Measurements from ENCODE around the gene XRRA1.

DNA sequence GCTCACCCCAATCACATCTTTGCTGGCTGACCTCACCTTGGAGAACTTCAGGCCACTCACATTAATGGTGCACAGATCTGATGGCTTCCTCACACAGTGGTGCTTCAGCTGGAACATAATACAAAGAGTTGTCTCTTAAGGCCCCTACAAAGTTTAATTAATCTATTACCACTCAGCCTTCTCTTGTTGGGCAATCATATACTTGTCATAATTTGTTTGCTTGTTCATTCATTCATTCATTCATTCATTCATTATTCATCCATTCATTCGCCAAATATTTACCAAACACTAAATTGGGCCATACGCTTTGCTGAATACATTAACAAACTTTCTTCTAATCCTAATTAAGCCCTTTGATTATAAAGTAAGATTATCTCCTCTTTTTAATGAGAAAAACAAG, 15.1 kb downstream of the XRRA1 start:
- TF ChIP-seq, protein P1, sequence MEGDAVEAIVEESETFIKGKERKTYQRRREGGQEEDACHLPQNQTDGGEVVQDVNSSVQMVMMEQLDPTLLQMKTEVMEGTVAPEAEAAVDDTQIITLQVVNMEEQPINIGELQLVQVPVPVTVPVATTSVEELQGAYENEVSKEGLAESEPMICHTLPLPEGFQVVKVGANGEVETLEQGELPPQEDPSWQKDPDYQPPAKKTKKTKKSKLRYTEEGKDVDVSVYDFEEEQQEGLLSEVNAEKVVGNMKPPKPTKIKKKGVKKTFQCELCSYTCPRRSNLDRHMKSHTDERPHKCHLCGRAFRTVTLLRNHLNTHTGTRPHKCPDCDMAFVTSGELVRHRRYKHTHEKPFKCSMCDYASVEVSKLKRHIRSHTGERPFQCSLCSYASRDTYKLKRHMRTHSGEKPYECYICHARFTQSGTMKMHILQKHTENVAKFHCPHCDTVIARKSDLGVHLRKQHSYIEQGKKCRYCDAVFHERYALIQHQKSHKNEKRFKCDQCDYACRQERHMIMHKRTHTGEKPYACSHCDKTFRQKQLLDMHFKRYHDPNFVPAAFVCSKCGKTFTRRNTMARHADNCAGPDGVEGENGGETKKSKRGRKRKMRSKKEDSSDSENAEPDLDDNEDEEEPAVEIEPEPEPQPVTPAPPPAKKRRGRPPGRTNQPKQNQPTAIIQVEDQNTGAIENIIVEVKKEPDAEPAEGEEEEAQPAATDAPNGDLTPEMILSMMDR (IDR thresholded peaks at IDR 0.05; ENCODE audit: borderline replicate concordance, extremely low read depth, low read length, poor library complexity, severe bottlenecking) = no peak
- TF ChIP-seq EZH2 (IDR thresholded peaks at IDR 0.05; ENCODE audit: borderline replicate concordance, low read depth, low read length, severe bottlenecking) = no peak
